ENCODE results near the gene CRISP2.

CRISP2 gene

DNA sequence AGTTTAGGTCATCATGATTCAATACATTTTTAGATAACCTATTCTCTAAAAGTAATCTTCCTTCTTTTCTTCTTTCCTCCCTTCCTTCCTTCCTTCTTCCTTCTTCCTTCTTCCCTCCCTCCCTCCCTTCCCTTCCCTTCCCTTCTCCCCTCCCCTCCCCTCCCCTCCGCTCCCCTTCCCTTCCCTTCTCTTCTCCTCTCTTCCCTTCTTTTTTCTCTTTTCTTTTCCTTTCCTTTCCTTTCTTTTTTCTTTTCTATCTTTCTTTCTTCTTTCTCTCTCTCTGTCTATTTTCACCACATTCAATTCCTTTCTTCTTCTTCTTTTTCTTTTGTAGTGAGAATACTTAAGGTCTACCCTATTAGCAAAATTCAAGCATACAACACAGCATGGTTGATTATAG lies 59.4 kb downstream of the CRISP2 start:
- DNase-seq (ENCODE audit: low spot score), result no peak

DNA sequence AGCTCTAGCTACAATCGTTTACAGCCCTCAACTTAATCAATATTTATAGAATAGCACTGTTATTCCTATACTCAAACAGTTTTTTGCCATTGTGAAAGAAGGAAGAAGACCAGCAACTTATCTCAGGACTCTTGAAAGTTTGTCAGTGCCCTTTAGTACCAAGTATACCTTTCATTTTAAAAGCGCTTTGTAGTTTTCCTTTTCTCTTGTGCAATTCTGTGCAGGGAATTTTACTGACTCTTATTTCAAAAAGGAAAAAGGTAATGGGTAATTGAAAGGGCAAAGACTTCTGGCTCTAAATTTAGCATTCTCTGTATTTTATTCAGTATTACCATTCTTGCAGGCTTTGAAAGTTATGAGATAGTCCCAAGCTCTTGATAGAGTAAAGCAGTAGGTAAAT lies 59.9 kb downstream of the CRISP2 start:
- DNase-seq (ENCODE audit: low spot score), result no peak

DNA sequence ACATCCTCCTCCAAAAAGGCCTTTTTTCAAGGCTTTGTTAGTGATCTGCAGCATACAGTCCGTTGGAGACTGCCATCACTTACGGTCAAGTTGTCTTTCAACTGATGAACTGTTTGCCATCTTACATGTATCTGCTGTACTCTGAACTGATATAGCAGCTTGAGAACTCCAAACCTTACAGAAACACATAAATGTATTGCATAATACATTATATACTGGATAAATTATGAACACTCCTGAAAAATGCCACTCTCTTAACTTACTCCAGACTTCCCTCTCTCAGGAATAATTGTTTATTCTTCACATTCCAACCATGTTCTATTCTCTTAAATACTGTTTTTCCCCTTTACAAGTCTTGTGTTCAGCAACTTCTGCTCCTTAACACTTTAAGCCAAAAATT lies 62.1 kb downstream of the CRISP2 start:
- no peak for DNase-seq (ENCODE audit: low spot score)

DNA sequence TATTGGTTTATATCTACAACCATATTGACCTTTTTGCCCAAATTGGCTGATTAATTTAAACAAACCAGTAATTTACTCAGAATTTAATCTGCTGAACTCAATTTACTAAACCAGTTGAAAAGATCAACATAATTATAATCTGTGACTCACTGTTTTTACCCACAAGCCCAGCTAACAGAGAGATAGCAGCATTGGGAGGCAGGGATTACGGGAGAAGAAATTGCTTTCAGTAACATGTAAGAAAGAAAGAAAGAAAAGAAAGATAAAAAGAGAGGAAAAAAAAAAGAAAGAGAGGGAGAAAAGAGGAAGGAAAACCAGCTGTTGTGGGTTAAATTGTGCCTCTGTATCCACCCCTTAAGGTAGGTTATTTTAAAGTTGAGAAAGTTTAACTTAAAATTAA lies 63.4 kb downstream of the CRISP2 start:
- DNase-seq (ENCODE audit: low spot score), result no peak

DNA sequence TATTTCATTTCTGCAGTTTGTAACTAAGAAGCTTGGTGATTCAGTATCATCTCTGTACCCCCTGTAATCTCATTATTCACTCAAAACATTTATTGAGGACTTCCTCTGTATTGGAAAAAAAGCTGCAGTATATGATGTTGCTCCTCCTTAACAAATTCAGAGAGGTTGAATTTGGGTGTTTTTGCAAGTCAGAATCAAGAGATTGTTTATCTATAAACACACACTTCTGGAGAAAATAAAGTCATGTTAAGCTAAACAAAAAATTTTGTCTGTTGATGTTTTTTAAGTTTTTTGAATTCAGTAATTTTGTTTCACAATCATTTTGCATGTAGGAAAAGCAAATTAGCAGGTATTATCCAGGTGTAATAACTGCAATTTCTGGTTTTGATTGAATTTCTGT lies 65.3 kb downstream of the CRISP2 start:
- DNase-seq (ENCODE audit: low spot score), result no peak

DNA sequence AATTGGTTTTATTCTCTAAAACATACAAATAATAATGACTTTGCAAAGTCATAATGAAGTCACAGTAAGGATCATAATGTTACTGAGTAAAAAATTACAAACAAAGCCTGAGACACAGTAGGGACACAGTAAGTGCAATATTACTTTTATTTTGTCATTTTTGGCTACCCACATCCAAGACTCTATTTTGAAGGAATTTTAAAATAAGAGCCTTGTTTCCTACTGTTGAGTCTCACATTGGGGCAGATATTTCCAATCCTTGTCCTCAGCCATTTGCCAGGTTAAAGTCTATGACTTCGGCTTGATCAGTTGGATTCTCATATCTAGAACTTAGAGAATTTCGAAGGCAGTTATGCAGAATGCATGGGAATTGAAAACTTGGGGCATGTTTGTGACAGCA lies 65.9 kb downstream of the CRISP2 start:
- no peak for DNase-seq (ENCODE audit: low spot score)

DNA sequence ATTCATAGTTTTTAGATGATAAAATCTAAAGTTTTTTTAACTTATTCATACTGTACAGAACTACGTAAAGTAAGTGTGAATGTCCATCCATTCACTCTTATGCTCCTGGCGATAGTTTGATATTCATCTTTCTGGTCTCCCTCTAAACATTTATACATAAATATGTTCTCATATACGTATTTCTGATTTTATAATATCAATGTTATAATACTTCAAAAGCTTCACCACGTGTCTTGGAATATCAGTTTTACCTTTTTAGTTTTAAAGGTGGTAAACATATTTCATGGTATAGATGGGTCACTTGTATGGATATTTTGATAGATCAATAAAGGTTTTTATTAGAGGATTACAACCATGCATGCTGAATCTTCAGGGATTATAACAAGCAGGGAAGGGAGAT lies 66.4 kb downstream of the CRISP2 start:
- DNase-seq (ENCODE audit: low spot score), result no peak

DNA sequence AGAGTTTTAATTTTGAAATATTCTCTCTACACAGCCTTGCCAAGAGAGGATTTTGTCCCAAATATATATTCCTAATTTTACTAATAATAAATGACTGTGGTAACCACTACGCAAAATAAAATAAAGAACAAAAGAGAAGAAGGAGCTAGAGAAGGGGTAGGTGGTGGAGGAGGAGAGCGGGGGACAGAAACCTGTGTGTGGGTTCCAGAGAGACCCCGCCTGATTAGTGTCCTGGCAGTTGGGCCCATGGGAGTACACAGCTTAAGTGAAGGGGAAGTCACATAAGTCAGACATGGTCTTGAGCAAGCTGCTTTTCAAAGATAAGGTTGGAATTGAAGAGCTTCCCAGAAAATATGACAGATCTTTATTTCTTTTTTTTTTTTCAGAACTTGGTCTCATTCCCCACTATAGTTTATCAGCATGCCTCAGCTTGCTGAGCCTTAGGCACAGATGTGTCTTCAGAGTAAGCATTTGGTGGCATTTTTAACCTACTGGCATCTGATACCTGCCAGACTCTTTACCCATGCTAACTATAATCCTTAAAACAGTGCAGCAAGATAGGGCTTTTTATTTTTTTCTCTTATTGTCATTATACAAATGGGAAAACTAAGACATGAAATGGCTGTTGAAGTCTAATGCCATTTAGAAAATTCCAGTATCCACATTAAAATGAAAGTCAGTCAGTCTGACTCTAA lies 67.1 kb downstream of the CRISP2 start:
- no peak for DNase-seq (ENCODE audit: low spot score)

DNA sequence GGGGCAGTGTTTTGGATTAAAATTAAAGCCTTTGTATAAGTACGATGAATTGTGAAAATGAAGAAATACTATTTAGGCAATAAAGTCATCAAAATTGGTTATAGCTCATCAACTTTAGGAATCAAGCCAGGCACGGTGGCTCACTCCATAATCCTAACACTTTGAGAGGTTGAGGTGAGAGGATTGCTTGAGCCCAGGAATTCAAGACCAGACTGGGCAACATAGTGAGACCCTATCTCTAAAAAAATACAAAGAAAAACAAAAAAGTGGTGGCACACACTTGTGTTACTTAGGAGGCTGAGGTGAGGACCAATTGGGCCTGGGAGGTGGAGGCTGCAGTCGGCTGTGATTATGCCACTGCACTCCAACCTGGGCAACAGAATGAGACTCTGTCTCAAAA lies 68.2 kb downstream of the CRISP2 start:
- no peak for DNase-seq (ENCODE audit: low spot score)
